Right atrium auricular region (tissue), 2 donors: Measurements from ENCODE around the gene PURA. TPM values are rescaled to one million over a fixed set of nuclear protein-coding genes. Genes with fewer than 3 reads are reported as not detected.

Experiments used
- DNase-seq: peaks from one replicate; pipeline ENCODE4 v3.0.0-alpha.2; 2019; ENCODE audit warnings: low spot score
- H3K27ac ChIP-seq, 2 donors: fragments of 200-600 bp; sonication (generic); 1 replicate in 1 of 2; 2 replicates in 1 of 2; pipeline ENCODE4 v1.5.1; 2016 to 2019
- H3K27me3 ChIP-seq, 2 donors: fragments of 200-600 bp; sonication (generic); one replicate each; pipeline versions ENCODE4 v1.5.1 to v1.6.0; 2017 to 2019
- H3K36me3 ChIP-seq: fragments of 200-600 bp; sonication (generic); one replicate; pipeline ENCODE4 v1.5.1; 2016
- H3K4me1 ChIP-seq, 2 donors: fragments of 200-600 bp; sonication (generic); one replicate each; pipeline versions ENCODE4 v1.5.1 to v1.6.0; 2017 to 2019
- H3K4me3 ChIP-seq, 2 donors: fragments of 200-600 bp; sonication (generic); 1 replicate in 1 of 2; 2 replicates in 1 of 2; pipeline ENCODE4 v1.5.1; 2017 to 2019; ENCODE audit warnings: mild to moderate bottlenecking in 1 of 2, moderate library complexity in 1 of 2
- H3K9me3 ChIP-seq, 2 donors: fragments of 200-600 bp; sonication (generic); one replicate each; pipeline ENCODE4 v1.5.1; 2019
- CTCF ChIP-seq, 2 donors: fragments of 200-600 bp; sonication (generic); IDR thresholded peaks; one replicate each; pipeline ENCODE4 v1.5.1; 2019; ENCODE audit warnings: antibody characterized with exemption in 2 of 2
- total RNA-seq, 2 donors: library from RNA; depleted of rRNA; stranded (reverse); fragments of >200 nt; gene quantifications; one replicate each; pipeline ENCODE4 v1.1.0, GENCODE V29; 2016

PURA gene
- total RNA-seq, 2 donors from 2014 or later = 23.9 to 25.1 TPM

- Histone ChIP-seq H3K36me3 (no peaks in the 10 kb centered on the region), H3K27me3 (no peaks in the 10 kb centered on the region), H3K9me3 (no peaks in the 10 kb centered on the region), H3K27ac (no peak overlapping the region), H3K4me1 (peaks cover 0 to 25% of the 10 kb centered on the region in 2 donors), H3K4me3 (no peak overlapping the region)
- no peak for DNase-seq
- TF ChIP-seq CTCF (IDR thresholded peaks at IDR 0.05) = no peak
Measured at GRCh38 chr5:140134277-140134935, 20.5 kb downstream of the PURA start.

GRCh38 chr5:140135127-140135526 lies 21.2 kb downstream of the PURA start:
- H3K9me3 ChIP-seq = no peaks in the 10 kb centered on the region
- DNase-seq = no peak
- no peaks in the 10 kb centered on the region for H3K27me3 ChIP-seq
- H3K27ac ChIP-seq = no peak overlapping the region
- TF ChIP-seq CTCF (IDR thresholded peaks at IDR 0.05) = no peak
- peaks cover 0 to 26% of the 10 kb centered on the region in 2 donors for H3K4me1 ChIP-seq
- H3K36me3 ChIP-seq = no peaks in the 10 kb centered on the region
- H3K4me3 ChIP-seq = no peak overlapping the region

DNA sequence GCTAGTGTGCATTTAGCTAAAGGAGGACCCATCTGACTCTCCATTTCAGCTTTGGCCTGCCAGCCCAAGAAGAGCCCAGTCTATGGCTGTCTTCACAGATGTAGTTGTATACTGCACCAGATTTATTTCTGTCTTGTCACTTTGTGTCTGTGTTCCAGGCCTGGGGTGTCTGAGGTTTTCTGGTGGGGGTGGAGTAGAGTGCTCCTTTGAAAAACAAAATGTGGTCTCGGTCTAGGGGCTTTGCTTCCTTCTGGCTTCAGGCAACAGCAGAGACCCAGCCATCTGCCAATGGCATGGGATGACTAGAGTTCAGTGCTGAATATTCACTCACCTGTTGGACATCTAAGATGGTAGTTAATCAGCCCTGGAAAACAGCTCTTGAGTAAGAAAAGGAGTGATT lies 22.7 kb downstream of the PURA start:
- no peak for DNase-seq
- TF ChIP-seq CTCF (IDR thresholded peaks at IDR 0.05) = no peak
- no peak overlapping the region for H3K27ac ChIP-seq

GRCh38 chr5:140140435-140140834 lies 26.5 kb downstream of the PURA start:
- DNase-seq = no peak
- no peaks in the 10 kb centered on the region for H3K36me3 ChIP-seq
- no peaks in the 10 kb centered on the region for H3K9me3 ChIP-seq
- H3K4me1 ChIP-seq = peaks cover 0 to 35% of the 10 kb centered on the region in 2 donors
- no peak overlapping the region for H3K4me3 ChIP-seq
- H3K27me3 ChIP-seq = no peaks in the 10 kb centered on the region
- TF ChIP-seq CTCF (IDR thresholded peaks at IDR 0.05) = no peak
- peak overlapping the region in 1 of 2 donors; percentile 40 for H3K27ac ChIP-seq

More for the DNA sequence above, 22.7 kb downstream of the PURA start:
- Histone ChIP-seq H3K27me3 (no peaks in the 10 kb centered on the region), H3K9me3 (no peaks in the 10 kb centered on the region), H3K4me1 (peaks cover 0 to 34% of the 10 kb centered on the region in 2 donors), H3K4me3 (no peak overlapping the region), H3K36me3 (no peaks in the 10 kb centered on the region)

GRCh38 chr5:140141241-140141640 lies 27.3 kb downstream of the PURA start:
- no peak overlapping the region for H3K4me3 ChIP-seq
- peaks cover 0 to 42% of the 10 kb centered on the region in 2 donors for H3K4me1 ChIP-seq
- peak; percentile 79 for DNase-seq
- H3K27me3 ChIP-seq = no peaks in the 10 kb centered on the region
- no peaks in the 10 kb centered on the region for H3K9me3 ChIP-seq
- no peak overlapping the region for H3K27ac ChIP-seq
- H3K36me3 ChIP-seq = no peaks in the 10 kb centered on the region
- no peak for TF ChIP-seq CTCF (IDR thresholded peaks at IDR 0.05)

GRCh38 chr5:140142246-140142645 lies 28.3 kb downstream of the PURA start:
- peaks cover 0 to 44% of the 10 kb centered on the region in 2 donors for H3K4me1 ChIP-seq
- no peaks in the 10 kb centered on the region for H3K9me3 ChIP-seq
- H3K27ac ChIP-seq = no peak overlapping the region
- no peaks in the 10 kb centered on the region for H3K27me3 ChIP-seq
- TF ChIP-seq CTCF (IDR thresholded peaks at IDR 0.05) = no peak
- no peak for DNase-seq
- no peak overlapping the region for H3K4me3 ChIP-seq
- H3K36me3 ChIP-seq = no peaks in the 10 kb centered on the region
